Adrenal gland (tissue), 5 donors: ENCODE results near the gene FKBP6.

Source experiments
- POLR2A ChIP-seq, 2 donors: fragments of 450-650 bp; IDR thresholded peaks; one replicate each; pipeline ENCODE4 v1.6.1; 2017; ENCODE audit warnings: antibody characterized with exemption in 2 of 2, mild to moderate bottlenecking in 2 of 2, moderate library complexity in 1 of 2
- TF ChIP-seq, protein P1 (sequence below), 6 experiments: fragments of 450-650 bp in 4 of 6; fragments of 200-600 bp in 2 of 6; sonication (generic) in 1 of 6; IDR thresholded peaks; 1 replicate in 5 of 6; 2 replicates in 1 of 6; pipeline versions ENCODE4 v1.5.1 to v1.8.0; 2016 to 2021; ENCODE audit warnings: antibody characterized with exemption in 6 of 6, mild to moderate bottlenecking in 2 of 6, moderate library complexity in 1 of 6
- donor health status: DM: no; HTN: no; CAD: no.

DNA sequence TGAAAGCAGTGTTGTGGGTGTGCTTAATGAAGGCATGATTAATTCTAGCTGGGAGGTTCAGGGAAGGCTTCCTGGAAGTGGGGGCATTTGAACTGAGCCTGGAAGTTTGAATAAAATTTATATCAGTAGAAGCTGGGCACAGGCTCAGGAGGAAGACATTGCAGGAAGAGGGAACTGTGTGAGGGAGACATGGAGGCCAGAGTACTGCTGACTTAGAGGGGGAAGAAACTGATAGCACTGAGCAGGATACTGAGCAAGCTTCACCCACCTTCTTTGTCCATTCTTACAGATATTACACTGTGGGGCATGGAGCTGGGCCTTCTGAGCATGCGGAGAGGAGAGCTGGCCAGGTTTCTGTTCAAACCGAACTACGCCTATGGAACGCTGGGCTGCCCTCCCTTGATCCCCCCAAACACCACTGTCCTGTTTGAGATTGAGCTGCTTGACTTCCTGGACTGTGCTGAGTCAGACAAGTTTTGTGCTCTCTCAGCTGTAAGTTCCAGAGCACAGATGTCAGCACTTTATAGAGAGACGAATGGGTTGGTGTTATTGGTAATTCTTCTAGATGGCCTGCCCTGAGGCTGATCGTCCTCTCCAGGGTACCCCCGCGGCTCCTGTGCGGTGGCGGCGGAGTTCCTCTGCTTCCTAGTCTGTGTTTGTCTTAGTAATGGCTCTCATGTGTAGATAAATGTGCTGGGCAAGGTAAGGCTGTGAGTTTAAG lies 2.1 kb downstream of the FKBP6 start:
- TF ChIP-seq, protein P1, sequence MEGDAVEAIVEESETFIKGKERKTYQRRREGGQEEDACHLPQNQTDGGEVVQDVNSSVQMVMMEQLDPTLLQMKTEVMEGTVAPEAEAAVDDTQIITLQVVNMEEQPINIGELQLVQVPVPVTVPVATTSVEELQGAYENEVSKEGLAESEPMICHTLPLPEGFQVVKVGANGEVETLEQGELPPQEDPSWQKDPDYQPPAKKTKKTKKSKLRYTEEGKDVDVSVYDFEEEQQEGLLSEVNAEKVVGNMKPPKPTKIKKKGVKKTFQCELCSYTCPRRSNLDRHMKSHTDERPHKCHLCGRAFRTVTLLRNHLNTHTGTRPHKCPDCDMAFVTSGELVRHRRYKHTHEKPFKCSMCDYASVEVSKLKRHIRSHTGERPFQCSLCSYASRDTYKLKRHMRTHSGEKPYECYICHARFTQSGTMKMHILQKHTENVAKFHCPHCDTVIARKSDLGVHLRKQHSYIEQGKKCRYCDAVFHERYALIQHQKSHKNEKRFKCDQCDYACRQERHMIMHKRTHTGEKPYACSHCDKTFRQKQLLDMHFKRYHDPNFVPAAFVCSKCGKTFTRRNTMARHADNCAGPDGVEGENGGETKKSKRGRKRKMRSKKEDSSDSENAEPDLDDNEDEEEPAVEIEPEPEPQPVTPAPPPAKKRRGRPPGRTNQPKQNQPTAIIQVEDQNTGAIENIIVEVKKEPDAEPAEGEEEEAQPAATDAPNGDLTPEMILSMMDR (IDR thresholded peaks at IDR 0.05): no peak
- no peak for TF ChIP-seq POLR2A (IDR thresholded peaks at IDR 0.05)
